ENCODE measurements around the gene ERAL1.
"Not testable (repeated sequence)": the region's sequence is repeated elsewhere in the genome, so short reads cannot be mapped to it uniquely, and the experiment has no call there.

Gene ERAL1

DNA sequence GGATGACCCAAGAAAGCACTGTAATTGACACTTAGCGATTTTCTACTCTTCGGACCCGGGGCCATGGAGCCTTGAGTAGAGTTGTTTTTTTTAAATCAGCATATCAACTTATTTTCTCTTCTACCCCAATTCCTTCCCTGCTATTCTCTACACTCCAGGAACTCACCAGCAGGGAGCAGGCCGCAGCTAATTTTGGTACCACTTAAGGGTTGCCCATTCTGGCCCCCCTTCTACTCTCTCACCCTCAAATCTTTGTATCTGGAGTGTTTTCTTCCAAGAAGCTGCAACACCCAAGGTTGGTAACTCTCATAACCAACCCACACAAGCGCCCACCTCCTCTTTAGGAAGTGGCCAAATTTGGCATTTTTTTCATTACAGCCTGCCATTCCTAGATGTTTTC, 5.5 kb upstream of the ERAL1 start:
- DNase-seq (ENCODE audit: low read depth in 3 of 3, low spot score in 1 of 3), result no peak

DNA sequence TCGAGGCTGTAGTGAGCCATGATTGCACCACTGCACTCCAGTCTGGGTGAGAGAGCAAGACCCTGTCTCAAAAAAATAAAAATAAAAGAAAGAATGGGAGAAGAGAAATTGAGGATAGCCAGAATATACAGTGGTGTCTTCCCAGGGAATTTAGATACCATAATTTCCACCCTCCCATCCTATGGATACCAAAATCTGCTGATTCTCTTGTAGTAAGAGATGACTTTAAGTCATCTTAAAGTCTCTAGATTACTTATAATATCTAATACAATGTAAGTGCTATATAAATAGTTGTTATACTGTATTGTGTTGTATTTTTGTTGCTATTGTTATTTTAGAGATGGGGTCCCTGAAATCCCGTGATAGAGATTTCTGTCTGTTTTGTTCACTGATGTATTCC, 1.5 kb upstream of the ERAL1 start:
- DNase-seq (ENCODE audit: low read depth in 3 of 3, low spot score in 1 of 3), result no peak

DNA sequence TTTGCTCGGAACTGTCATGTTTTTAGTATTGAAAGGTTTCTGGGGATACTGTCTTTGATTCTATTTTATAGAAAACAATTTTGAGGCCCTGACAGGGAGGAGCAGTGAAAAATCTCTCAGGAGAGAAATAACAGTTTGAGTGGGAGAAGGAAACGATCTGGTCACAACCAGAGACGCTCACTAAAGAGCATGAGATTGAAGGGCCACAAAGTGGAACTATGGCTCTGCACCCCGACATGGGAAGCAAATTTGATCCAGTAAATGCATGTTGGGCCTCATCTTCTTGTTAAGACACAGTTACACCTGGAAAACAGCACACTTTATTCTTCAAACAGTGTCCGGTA, 492 bp downstream of the ERAL1 start:
- DNase-seq (ENCODE audit: low read depth in 3 of 3, low spot score in 1 of 3), result no peak

DNA sequence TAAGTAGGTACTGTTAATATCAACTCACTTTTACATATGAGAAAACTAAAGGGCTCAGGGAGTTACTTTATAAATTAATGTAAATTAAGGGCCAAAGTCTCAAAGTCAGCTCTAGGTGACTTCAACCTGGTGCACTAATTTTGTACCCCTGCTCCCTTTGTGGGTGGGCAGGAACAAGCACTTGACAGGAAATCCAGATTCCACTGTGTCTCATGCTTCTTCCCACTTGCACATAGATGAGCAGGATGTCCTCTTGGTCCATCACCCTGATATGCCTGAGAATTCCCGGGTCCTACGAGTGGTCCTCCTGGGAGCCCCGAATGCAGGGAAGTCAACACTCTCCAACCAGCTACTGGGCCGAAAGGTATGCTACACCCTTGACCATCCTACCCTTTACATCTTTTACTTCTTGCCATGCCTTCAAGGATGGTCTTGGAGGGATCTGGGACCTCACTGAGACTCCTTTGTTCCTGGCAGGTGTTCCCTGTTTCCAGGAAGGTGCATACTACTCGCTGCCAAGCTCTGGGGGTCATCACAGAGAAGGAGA, 1.3 kb downstream of the ERAL1 start:
- DNase-seq (ENCODE audit: low read depth in 3 of 3, low spot score in 1 of 3), result no peak

DNA sequence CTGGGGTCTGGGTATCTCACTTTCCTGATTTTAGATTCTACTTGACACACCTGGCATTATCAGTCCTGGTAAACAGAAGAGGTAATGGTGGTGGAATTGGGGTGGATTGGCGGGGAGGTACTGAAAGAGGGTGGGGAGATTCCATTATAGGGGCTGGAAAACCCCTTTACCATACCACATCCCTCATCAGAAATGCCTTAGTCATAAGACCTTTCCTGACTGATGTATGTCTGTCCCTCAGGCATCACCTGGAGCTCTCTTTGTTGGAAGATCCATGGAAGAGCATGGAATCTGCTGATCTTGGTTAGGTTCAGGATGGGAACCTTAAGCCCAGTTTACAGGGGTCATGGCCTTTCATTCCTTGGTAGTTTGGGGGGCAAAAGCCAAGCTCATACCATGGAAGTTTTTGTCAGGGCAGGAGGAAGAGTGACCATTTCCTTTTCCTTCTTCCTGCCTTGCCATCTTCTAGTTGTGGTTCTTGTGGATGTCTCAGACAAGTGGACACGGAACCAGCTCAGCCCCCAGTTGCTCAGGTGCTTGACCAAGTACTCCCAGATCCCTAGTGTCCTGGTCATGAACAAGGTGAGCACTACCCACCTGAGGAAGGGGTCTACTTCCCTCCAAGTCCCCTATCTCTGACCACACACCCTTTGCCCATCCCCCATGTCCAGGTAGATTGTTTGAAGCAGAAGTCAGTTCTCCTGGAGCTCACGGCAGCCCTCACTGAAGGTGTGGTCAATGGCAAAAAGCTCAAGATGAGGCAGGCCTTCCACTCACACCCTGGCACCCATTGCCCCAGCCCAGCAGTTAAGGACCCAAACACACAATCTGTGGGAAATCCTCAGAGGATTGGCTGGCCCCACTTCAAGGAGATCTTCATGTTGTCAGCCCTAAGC, 3.3 kb downstream of the ERAL1 start:
- DNase-seq (ENCODE audit: low read depth in 3 of 3, low spot score in 1 of 3), result no peak

DNA sequence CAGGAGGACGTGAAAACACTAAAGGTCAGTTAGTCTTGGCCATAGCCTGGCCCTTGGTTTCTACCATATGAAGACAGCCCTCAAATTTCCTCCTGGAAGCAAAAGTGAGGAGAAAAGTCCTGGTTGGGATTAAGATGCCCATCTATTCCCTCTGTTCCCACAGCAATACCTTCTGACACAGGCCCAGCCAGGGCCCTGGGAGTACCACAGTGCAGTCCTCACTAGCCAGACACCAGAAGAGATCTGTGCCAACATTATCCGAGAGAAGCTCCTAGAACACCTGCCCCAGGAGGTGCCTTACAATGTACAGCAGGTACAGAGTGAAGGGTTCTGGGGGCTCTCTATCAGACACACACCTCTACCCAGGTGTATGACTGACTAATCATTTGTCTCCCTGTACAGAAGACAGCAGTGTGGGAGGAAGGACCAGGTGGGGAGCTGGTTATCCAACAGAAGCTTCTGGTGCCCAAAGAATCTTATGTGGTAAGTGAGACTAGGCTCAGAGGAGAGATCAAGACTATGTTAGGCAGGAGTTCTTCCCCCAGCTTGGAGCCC, 4.1 kb downstream of the ERAL1 start:
- DNase-seq (ENCODE audit: low read depth in 3 of 3, low spot score in 1 of 3), result no peak

DNA sequence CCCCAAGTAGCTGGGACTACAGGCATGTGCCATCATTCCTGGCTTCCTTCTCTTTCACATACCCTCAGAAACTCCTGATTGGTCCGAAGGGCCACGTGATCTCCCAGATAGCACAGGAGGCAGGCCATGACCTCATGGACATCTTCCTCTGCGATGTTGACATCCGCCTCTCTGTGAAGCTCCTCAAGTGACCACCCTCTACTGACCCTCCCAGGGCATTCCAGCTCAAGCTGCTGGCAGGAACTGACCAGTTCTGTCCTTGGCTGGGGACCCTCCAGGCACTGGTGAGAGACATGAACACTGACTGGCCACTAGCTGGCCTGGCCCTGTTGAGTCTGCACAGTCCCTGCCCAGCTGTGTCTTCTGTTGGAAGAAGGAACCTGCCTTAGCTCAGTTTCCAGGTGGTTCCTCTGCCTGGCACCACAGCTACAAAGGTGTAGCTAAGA, 5.6 kb downstream of the ERAL1 start:
- no peak for DNase-seq (ENCODE audit: low read depth in 3 of 3, low spot score in 1 of 3)

DNA sequence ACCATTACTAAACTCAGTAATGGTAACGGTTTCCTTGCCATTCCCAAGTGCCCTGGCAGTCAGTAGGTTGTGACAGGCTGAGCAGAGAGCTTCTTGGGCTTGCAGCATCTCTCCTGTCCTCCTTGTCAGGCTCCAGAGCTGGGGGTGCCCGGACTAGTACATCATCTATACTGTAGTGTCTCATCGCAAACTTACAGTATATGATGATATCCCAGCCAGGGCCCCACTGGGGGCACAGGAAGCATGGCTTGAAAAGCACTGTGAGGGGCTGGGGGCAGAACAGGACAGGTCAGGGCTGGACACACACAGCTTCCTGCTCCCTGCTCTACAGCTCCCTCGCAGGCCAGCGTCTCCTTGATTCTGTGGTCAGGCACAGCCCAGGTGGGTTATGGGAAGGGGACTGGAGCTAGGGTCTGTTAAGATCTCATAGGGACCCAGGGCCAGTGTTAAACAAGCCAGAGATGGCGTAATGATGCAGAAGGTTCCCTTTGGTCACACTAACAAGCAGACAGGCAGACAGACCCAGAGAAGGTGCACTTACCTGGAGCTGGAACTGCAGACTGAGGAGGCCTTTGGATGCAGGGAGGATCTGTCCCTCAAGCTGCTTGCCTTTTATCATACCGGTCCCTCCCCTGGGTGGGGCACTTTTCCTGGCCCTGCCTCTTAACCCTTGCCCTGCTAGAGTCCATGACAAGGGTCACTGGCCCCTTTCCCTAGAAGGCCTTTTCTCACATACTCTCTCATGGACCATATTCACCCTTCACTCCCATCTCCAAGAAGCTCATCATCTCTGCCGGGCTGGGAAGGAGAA, 6.8 kb downstream of the ERAL1 start:
- DNase-seq (ENCODE audit: low read depth in 3 of 3, low spot score in 1 of 3), result no peak

DNA sequence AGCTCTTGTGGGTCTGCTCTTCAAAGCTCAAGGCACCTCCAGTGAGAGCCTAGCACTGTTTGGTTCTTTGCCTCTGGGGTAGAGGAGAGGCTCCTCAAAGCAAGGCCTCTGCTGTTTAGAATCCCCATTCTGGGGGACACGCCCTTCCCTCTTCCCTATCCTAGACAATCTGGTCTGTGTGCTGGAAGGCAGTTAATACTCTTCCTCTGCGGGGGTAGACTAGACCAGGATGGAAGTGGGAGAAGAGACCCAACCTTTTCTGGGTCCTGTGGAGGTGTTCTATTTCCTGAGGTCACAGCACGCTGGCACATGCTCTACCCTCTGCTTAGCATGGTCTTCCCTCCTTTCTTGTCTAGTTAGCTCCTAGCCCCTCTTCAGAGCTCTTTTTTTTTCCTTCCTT, 7.7 kb downstream of the ERAL1 start:
- no peak for DNase-seq (ENCODE audit: low read depth in 3 of 3, low spot score in 1 of 3)

DNA sequence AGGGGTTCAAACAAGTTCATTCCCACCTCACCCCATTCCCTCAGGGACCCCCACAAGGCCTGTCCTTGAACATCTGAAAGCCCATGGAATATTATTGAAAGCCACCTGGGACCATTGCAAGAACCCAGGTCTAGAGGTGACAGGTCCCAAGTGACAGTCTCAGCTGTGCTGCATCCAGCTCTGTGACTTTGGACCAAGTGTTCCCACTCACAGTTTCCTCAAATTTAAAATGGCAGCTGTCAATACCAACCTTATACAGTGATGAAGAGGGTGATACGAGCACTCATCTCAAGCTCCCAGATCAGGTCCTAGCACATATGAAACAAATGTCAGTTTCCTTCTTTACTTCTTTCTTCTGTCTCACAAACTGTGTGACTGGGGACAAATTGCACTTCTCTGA, 9.1 kb downstream of the ERAL1 start:
- DNase-seq (ENCODE audit: low read depth in 3 of 3, low spot score in 1 of 3), result no peak

DNA sequence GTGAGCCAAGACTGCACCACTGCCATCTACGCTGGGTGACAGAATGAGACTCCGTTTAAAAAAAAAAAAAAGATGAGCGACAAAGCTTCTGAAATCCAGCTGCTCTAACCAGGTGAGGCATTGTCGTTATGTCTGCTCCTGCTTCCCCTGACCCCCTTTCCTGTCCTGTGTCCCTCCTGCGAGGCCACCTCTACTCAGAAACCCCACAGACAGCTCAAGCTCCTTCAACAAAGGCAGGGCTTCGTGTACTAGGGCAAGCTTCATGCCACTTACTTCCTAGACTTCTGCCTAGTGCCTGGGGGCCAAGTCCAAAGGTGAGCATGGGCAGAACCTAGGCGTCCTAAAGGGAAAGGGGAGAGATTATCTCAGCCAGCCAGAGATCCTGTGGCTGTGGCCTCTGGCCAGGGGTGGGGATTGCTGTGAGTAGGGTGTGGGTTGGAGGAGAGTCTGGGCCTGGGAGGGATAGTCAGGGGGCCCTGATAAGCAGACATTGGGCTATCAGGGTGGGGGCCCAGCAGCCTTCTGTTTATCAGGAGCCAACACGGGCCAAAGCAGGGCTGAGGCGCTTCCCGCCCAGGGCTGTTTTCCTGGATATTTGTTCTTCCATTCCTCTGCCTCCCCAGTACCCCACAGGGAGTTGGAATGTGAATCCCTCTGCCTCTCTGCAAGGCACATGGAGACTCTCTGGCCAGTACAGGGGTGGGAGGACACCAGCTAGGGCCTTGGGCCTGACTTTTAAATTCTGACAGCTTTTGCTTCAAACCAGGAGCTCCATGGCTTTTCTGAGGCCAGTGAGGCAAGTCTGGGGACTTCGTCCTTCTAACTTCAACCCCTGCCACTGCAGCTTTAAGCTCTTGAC, 10.4 kb downstream of the ERAL1 start:
- no peak for DNase-seq (ENCODE audit: low read depth in 3 of 3, low spot score in 1 of 3)

DNA sequence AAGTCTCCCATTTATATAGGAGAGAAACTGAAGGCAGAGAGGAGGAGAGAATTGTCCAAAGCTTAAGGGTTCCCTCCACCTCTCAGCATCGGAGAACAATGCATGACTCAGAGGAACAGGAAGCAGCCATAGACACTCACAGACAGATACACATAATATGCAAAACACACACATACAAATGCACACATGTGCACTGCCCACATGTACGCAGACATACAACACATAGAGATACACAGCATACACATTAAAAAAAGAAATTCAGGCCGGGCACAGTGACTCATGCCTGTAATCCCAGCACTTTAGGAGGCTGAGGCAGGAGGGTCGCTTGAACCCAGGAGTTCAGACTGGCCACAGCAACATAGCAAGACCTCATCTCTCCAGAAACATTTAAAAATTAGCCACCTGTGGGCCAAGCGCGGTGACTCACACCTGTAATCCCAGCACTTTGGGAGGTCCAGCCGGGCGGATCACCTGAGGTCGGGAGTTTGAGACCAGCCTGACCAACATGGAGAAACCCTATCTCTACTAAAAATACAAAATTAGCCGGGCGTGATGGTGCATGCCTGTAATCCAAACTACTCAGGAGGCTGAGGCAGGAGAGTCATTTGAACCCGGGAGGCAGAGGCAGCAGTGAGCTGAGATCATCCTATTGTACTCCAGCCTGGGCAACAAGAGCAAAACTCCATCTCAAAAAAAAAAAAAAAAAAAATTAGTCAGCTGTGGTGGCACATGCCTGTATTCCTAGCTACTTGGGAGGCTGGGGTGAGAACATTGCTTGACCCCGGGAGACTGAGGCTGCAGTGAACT, 11.3 kb downstream of the ERAL1 start:
- no peak for DNase-seq (ENCODE audit: low read depth in 3 of 3, low spot score in 1 of 3)

DNA sequence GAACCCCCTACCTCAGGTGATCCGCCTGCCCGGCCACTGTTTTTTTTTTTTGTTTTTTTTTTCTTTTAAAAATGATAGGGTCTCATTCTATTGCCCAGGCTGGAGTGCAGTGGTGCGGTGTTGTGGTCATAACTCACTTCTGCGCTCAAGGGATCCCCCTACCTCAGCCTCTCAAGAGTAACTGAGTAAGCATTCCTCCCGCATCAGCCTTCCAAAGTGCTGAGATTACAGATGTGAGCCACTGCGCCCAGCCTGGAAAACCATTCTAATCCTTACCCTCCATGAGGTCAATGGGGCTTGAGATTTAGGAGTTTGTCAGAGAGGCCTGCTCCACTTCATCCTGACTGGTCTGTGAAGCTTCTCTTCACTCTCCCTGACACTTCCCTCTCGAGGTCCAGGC, 12.5 kb downstream of the ERAL1 start:
- no peak for DNase-seq (ENCODE audit: low read depth in 3 of 3, low spot score in 1 of 3)

DNA sequence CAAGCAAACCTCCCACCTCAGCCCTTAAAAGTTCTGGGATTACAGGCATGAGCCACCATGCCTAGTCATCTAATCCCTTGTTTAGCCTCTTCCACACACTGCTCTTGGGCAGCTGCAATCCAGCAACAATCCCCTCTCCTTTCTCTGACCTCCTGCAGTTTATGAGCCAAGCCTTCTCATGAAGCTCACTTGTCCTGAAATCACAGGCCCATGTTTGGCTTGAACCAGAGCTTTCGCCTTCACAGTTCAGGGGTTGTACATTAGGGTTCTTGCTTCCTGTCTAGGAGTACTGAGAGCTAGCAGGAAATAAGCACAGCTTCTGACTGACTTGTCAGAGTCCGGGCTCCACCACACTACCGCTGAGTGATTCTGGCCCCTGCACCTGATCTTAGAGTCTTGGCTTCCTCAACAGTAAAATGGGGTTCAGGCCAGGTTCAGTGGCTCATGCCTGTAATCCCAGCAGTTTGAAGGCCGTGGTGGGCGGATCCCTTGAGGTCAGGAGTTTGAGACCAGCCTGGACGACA, 16.3 kb downstream of the ERAL1 start:
- DNase-seq (ENCODE audit: low read depth in 3 of 3, low spot score in 1 of 3), result no peak

DNA sequence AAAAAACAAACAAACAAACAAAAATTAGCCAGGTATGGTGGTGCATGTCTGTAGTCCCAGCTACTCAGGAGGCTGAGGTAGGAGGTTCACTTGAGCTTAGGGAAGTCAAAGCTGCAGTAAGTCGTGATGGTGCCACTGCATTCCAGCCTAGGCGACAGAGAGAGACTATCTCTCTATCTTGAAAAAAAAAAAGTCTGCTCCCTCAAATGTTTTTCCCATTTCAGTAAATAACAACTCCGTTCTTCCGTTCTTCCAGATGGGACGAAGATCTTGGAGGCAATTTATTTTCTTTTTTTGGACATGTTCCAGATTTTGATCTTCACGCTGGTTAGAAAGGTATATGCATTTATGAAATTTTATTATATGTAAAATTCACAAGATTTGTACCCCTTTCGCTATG, 19.0 kb downstream of the ERAL1 start:
- DNase-seq (ENCODE audit: low read depth in 3 of 3, low spot score in 1 of 3), result no peak

DNA sequence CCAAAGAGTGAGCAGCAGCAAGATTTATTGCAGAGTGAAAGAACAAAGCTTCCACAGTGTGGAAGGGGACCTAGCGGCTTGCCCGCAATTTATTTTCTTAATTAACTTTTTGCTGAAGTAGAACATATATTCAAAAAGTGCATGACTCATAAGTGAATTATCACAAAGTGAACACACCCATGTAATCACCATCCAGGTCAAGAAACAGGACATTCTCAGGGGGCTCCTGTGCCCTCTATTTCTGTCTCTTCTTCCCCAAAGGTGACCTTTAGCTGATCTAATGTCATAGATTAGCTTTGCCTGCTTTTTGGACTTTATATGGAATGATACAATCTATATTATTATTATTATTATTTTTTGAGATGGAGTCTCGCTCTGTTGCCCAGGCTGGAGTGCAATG, 19.9 kb downstream of the ERAL1 start:
- no peak for DNase-seq (ENCODE audit: low read depth in 3 of 3, low spot score in 1 of 3)

DNA sequence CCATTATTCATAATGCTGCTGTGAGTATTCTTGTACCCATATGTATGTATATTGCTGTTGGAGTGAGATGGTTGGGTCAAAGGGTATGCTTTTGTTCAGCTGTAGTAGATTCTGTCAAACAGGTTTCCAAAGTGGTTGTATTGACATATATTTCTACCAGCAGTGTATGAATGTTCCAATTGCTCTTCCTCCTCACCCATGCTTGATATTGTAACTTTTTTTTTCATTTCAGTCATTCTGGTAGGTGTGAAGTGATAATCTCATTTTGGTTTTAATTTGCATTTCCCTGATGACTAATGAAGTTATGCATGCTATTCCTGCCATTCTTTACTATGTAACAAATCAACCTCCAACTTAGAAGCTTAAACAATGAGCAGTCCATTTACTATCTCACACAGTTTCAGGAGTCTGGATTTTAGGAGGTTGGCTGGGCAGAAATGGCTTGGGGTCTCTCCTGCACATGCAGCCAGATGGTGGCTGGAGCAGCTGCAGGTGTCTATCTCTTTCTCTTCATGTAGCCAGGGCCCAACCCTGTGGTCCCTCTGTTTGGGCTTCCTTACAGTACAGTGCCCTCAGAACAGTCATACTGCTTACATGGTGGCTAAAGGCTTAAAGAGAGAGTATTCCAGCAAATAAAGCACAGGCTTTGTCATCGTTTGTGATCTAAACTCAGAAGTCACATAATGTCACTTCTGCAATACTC, 21.2 kb downstream of the ERAL1 start:
- DNase-seq (ENCODE audit: low read depth in 3 of 3, low spot score in 1 of 3), result no peak

DNA sequence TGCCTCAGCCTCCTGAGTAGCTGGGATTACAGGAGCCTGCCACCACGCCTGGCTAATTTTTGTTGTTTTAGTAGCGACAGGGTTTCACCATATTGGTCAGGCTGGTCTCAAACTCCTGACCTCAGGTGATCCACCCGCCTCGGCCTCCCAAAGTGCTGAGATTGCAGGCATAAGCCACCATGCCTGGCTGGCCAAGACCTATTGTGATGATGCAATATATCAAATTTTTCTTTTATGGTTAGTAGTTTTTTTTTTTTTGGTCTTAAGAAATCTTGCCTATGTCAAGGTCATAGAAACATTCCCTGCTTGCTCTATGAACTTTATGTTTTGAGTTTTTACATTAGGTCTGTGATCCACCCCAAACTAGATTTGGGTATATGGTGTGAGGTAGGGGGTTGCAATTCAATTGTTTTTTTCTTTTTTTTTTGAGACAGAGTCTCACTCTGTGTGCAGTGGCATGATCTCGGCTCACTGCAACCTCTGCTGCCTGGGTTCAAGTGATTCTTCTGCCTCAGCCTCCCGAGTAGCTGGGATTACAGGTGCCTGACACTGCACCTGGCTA, 22.4 kb downstream of the ERAL1 start:
- not testable (repeated sequence) for DNase-seq (ENCODE audit: low read depth in 3 of 3, low spot score in 1 of 3)
